Stimulated activated CD4-positive, alpha-beta T cell treated with anti-CD3 and anti-CD28 coated beads, Interleukin-2, amount 100 ng/mL, for 4 hours (primary cell): ENCODE data around the gene MYO1B.

ENCODE experiments used
- DNase-seq: peaks from one replicate; pipeline ENCODE4 v3.0.0-alpha.2; 2020; ENCODE audit warnings: low read depth

The MYO1B gene

GRCh38 chr2:191322828-191323506 is 77.8 kb downstream of the MYO1B start:
- no peak for DNase-seq

- DNase-seq, result no peak
These were observed 80.6 kb downstream of the MYO1B start for GRCh38 chr2:191325651-191326365.

GRCh38 chr2:191327484-191327883 is 82.3 kb downstream of the MYO1B start:
- no peak for DNase-seq

- DNase-seq, result no peak
These were observed 83.1 kb downstream of the MYO1B start for GRCh38 chr2:191328150-191328809.

- no peak for DNase-seq
These were observed 84.6 kb downstream of the MYO1B start for GRCh38 chr2:191329841-191330240.

GRCh38 chr2:191333911-191334357 is 88.7 kb downstream of the MYO1B start:
- DNase-seq, result no peak

- DNase-seq, result no peak
These were observed 90.8 kb downstream of the MYO1B start for GRCh38 chr2:191335875-191336464.

GRCh38 chr2:191341436-191341835 is 96.2 kb downstream of the MYO1B start:
- no peak for DNase-seq

GRCh38 chr2:191343796-191344338 is 98.7 kb downstream of the MYO1B start:
- DNase-seq, result no peak

- no peak for DNase-seq
These were observed 100.6 kb downstream of the MYO1B start for GRCh38 chr2:191345788-191346187.

GRCh38 chr2:191347154-191347553 is 102.0 kb downstream of the MYO1B start:
- no peak for DNase-seq

GRCh38 chr2:191347881-191348280 is 102.7 kb downstream of the MYO1B start:
- no peak for DNase-seq

GRCh38 chr2:191349990-191350389 is 104.8 kb downstream of the MYO1B start:
- DNase-seq, result no peak

- no peak for DNase-seq
These were observed 105.6 kb downstream of the MYO1B start for GRCh38 chr2:191350826-191351225.

- no peak for DNase-seq
These were observed 106.1 kb downstream of the MYO1B start for GRCh38 chr2:191351298-191351697.

GRCh38 chr2:191351921-191352320 is 106.7 kb downstream of the MYO1B start:
- no peak for DNase-seq

GRCh38 chr2:191352536-191352935 is 107.3 kb downstream of the MYO1B start:
- DNase-seq, result no peak

- DNase-seq, result no peak
These were observed 110.1 kb downstream of the MYO1B start for GRCh38 chr2:191355170-191355758.

GRCh38 chr2:191357678-191358077 is 112.5 kb downstream of the MYO1B start:
- no peak for DNase-seq

- no peak for DNase-seq
These were observed 113.3 kb downstream of the MYO1B start for GRCh38 chr2:191358325-191359025.

GRCh38 chr2:191359133-191359532 is 113.9 kb downstream of the MYO1B start:
- DNase-seq, result no peak
